Vagina (tissue), 2 donors: ENCODE results near the gene UGT1A6. TPM values are rescaled to one million over a fixed set of nuclear protein-coding genes. Genes with fewer than 3 reads are reported as not detected.
"Not testable (repeated sequence)": the region's sequence is repeated elsewhere in the genome, so short reads cannot be mapped to it uniquely, and the experiment has no call there.

ENCODE experiments used
- DNase-seq, 2 donors: peaks; one replicate each; pipeline ENCODE4 v3.0.0-alpha.2; 2017; ENCODE audit errors: extremely low spot score in 2 of 2
- H3K27ac ChIP-seq: fragments of 200-600 bp; sonication (generic); one replicate; pipeline ENCODE4 v1.5.1; 2019
- H3K27me3 ChIP-seq: fragments of 200-600 bp; sonication (generic); one replicate; pipeline ENCODE4 v1.5.1; 2019
- H3K36me3 ChIP-seq, 2 donors: fragments of 200-600 bp; sonication (generic); one replicate each; pipeline ENCODE4 v1.5.1; 2017 to 2019
- H3K4me1 ChIP-seq: fragments of 200-600 bp; sonication (generic); one replicate; pipeline ENCODE4 v1.5.1; 2019
- H3K4me3 ChIP-seq, 2 donors: fragments of 200-600 bp; sonication (generic); 1 replicate in 1 of 2; 2 replicates in 1 of 2; pipeline ENCODE4 v1.5.1; 2016 to 2019
- H3K9me3 ChIP-seq: fragments of 200-600 bp; sonication (generic); one replicate; pipeline ENCODE4 v1.5.1; 2019
- POLR2A ChIP-seq, 2 donors: fragments of 450-650 bp; IDR thresholded peaks; one replicate each; pipeline ENCODE4 v1.6.1; 2017; ENCODE audit warnings: antibody characterized with exemption in 2 of 2, mild to moderate bottlenecking in 2 of 2, moderate library complexity in 2 of 2
- POLR2AphosphoS5 ChIP-seq, 2 donors: sonication (generic); formaldehyde crosslinking; IDR thresholded peaks; one replicate each; pipeline ENCODE4 v1.9.0; 2017; ENCODE audit warnings: antibody characterized with exemption in 2 of 2, mild to moderate bottlenecking in 2 of 2, low read depth in 1 of 2; ENCODE audit not compliant: insufficient read depth in 1 of 2
- intact Hi-C: fragments of 100-400 bp; cut with DNase I; formaldehyde crosslinking; loops from one replicate; pipeline ENCODE4 v1.15.1; 2023
- total RNA-seq: library from RNA; depleted of rRNA; stranded (reverse); fragments of >200 nt; gene quantifications from one replicate; pipeline ENCODE4 v1.2.3, GENCODE V29; 2016
- TF ChIP-seq, protein P1 (sequence below), 3 experiments: fragments of 450-650 bp in 2 of 3; fragments of 200-600 bp in 1 of 3; sonication (generic) in 1 of 3; IDR thresholded peaks; one replicate each; pipeline ENCODE4 v1.5.1; 2017 to 2019; ENCODE audit warnings: antibody characterized with exemption in 3 of 3, mild to moderate bottlenecking in 2 of 3, moderate library complexity in 2 of 3

UGT1A6 gene
- total RNA-seq, 1 donor from 2014 or later: 14.0 TPM

DNA sequence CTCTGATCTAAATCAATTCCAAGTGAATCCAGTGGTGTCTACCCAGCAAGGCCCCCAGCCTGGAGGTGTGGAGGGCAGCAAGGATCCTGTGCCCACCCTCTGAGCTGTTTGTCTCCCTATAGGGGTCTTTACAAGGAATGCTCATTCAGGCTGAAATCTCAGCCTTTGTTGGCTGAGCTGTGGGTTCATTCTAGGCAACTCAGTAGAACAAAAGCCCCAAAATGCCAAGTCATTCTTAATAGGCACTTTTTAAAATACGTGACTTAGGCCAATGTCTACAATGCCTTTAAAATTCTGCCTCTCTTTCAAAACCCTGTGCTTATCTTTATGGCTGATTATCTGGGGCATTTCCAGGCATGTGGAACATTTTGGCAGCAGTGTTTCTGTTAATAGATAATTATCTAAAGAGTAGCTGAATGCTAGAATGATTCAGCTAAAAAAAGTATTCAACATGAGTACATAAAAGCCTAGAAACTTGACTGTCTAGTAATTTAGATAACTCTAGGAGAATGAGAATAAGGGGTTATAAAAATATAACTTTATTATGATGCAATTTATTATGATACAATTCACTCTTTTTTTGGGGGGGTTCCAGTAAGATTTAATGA, 7.4 kb downstream of the UGT1A6 start:
- TF ChIP-seq, protein P1, sequence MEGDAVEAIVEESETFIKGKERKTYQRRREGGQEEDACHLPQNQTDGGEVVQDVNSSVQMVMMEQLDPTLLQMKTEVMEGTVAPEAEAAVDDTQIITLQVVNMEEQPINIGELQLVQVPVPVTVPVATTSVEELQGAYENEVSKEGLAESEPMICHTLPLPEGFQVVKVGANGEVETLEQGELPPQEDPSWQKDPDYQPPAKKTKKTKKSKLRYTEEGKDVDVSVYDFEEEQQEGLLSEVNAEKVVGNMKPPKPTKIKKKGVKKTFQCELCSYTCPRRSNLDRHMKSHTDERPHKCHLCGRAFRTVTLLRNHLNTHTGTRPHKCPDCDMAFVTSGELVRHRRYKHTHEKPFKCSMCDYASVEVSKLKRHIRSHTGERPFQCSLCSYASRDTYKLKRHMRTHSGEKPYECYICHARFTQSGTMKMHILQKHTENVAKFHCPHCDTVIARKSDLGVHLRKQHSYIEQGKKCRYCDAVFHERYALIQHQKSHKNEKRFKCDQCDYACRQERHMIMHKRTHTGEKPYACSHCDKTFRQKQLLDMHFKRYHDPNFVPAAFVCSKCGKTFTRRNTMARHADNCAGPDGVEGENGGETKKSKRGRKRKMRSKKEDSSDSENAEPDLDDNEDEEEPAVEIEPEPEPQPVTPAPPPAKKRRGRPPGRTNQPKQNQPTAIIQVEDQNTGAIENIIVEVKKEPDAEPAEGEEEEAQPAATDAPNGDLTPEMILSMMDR (IDR thresholded peaks at IDR 0.05): no peak
- TF ChIP-seq POLR2AphosphoS5 (IDR thresholded peaks at IDR 0.05; ENCODE audit: insufficient read depth in 1 of 2, low read depth in 1 of 2): peak in 1 of 2 donors; percentile 43
- no peak for TF ChIP-seq POLR2A (IDR thresholded peaks at IDR 0.05)
- no peak overlapping the region for H3K27ac ChIP-seq
- no peaks in the 10 kb centered on the region for H3K27me3 ChIP-seq
- H3K9me3 ChIP-seq: no peaks in the 10 kb centered on the region
- no peak for DNase-seq
- H3K4me1 ChIP-seq: no peaks in the 10 kb centered on the region
- H3K36me3 ChIP-seq: no peaks in the 10 kb centered on the region
- H3K4me3 ChIP-seq: no peak overlapping the region
- intact Hi-C loops: no loop called here

- H3K9me3 ChIP-seq, H3K27ac ChIP-seq, DNase-seq, H3K27me3 ChIP-seq, intact Hi-C loops, H3K4me1 ChIP-seq, H3K36me3 ChIP-seq, H3K4me3 ChIP-seq: not testable (repeated sequence)
These were observed 8.2 kb downstream of the UGT1A6 start for GRCh38 chr2:233700842-233701241.

GRCh38 chr2:233702238-233702637, 9.5 kb downstream of the UGT1A6 start:
- TF ChIP-seq POLR2AphosphoS5 (IDR thresholded peaks at IDR 0.05; ENCODE audit: insufficient read depth in 1 of 2, low read depth in 1 of 2): no peak
- TF ChIP-seq, protein P1 (IDR thresholded peaks at IDR 0.05): no peak
- no peak for TF ChIP-seq POLR2A (IDR thresholded peaks at IDR 0.05)
- no peak for DNase-seq
- Histone ChIP-seq H3K36me3 (no peaks in the 10 kb centered on the region), H3K27ac (no peak overlapping the region), H3K9me3 (no peaks in the 10 kb centered on the region), H3K4me1 (peaks cover 5% of the 10 kb centered on the region), H3K4me3 (no peak overlapping the region), H3K27me3 (no peaks in the 10 kb centered on the region)
- intact Hi-C loops: no loop called here

- no peaks in the 10 kb centered on the region for H3K36me3 ChIP-seq
- H3K4me3 ChIP-seq: no peak overlapping the region
- intact Hi-C loops: no loop called here
- H3K4me1 ChIP-seq: peaks cover 12% of the 10 kb centered on the region
- H3K27me3 ChIP-seq: no peaks in the 10 kb centered on the region
- TF ChIP-seq, protein P1 (IDR thresholded peaks at IDR 0.05): no peak
- no peak for TF ChIP-seq POLR2A (IDR thresholded peaks at IDR 0.05)
- TF ChIP-seq POLR2AphosphoS5 (IDR thresholded peaks at IDR 0.05; ENCODE audit: insufficient read depth in 1 of 2, low read depth in 1 of 2): no peak
- H3K9me3 ChIP-seq: no peaks in the 10 kb centered on the region
- no peak for DNase-seq
- peak overlapping the region; percentile 20 for H3K27ac ChIP-seq
These were observed 13.3 kb downstream of the UGT1A6 start for GRCh38 chr2:233705911-233706506.

DNA sequence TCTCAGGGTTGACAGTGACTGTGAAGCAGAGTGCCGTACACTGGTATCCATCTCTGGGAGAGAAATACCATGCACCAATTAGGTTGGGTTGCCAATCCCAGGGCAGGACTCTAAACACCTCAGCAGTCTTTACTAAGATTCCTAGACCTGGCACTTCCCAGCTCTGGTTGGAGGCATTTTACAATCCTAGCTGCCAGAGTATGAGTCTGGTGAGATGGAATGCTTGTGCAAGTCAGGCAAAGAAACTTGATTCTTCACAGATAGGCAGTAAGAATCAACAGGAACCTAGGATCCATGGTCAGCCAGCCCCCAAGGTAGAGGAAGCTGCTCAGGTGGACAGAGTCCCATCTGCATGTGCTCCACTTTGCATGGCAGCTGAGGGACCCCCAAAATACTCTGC, 14.0 kb downstream of the UGT1A6 start:
- Histone ChIP-seq H3K36me3 (no peaks in the 10 kb centered on the region), H3K9me3 (no peaks in the 10 kb centered on the region), H3K4me1 (peaks cover 12% of the 10 kb centered on the region), H3K27me3 (no peaks in the 10 kb centered on the region), H3K4me3 (no peak overlapping the region), H3K27ac (peak overlapping the region; percentile 20)
- TF ChIP-seq, protein P1 (IDR thresholded peaks at IDR 0.05): no peak
- TF ChIP-seq POLR2AphosphoS5 (IDR thresholded peaks at IDR 0.05; ENCODE audit: insufficient read depth in 1 of 2, low read depth in 1 of 2): no peak
- no peak for TF ChIP-seq POLR2A (IDR thresholded peaks at IDR 0.05)
- intact Hi-C loops: no loop called here
- DNase-seq: no peak
